DND-41 (cell line): Measurements from ENCODE around the gene ANXA2.

Experiments
- ATAC-seq: fragments of 200-7000 bp; cut with Tn5 transposase; 3 replicates; pipeline ENCODE4 v1.9.1; 2021; ENCODE audit warnings: low read depth; ENCODE audit not compliant: insufficient read depth
- DNase-seq: peaks from one replicate; pipeline ENCODE4 v3.0.0-alpha.2; 2020
- H2AFZ ChIP-seq: 2 replicates; pipeline ENCODE4 v1.6.0; 2012; ENCODE audit warnings: low read depth, low read length
- H3K27ac ChIP-seq: 2 replicates; pipeline ENCODE4 v1.5.1; 2012; ENCODE audit warnings: low read length, inconsistent platforms
- H3K27me3 ChIP-seq: fragments of 200-600 bp; sonication (generic); 2 replicates; pipeline ENCODE4 v1.6.0; 2012; ENCODE audit warnings: low read length, mild to moderate bottlenecking, inconsistent platforms; ENCODE audit not compliant: insufficient read depth, poor library complexity
- H3K36me3 ChIP-seq: 2 replicates; pipeline ENCODE4 v1.5.1; 2012; ENCODE audit warnings: low read length, inconsistent platforms; ENCODE audit not compliant: insufficient read depth
- H3K4me1 ChIP-seq: 2 replicates; pipeline ENCODE4 v1.5.1; 2012; ENCODE audit warnings: mild to moderate bottlenecking, low read length; ENCODE audit not compliant: insufficient read depth
- H3K4me2 ChIP-seq: 2 replicates; pipeline ENCODE4 v1.6.0; 2012; ENCODE audit warnings: mild to moderate bottlenecking, moderate library complexity, low read length, inconsistent platforms; ENCODE audit not compliant: insufficient read depth
- H3K4me3 ChIP-seq, 2 experiments: fragments of 200-600 bp in 1 of 2; shearing (Covaris generic) in 1 of 2; 2 replicates each; pipeline ENCODE4 v1.5.1; 2012 to 2016; ENCODE audit warnings: inconsistent platforms in 2 of 2, low read length in 2 of 2, mild to moderate bottlenecking in 2 of 2, low read depth in 1 of 2, moderate library complexity in 1 of 2
- H3K79me2 ChIP-seq: 2 replicates; pipeline ENCODE4 v1.6.0; 2012; ENCODE audit warnings: low read length, inconsistent platforms; ENCODE audit not compliant: insufficient read depth
- H3K9ac ChIP-seq: 2 replicates; pipeline ENCODE4 v1.6.0; 2012; ENCODE audit warnings: low read depth, mild to moderate bottlenecking, inconsistent platforms, low read length, moderate library complexity
- H3K9me3 ChIP-seq: 2 replicates; pipeline ENCODE4 v1.5.1; 2012; ENCODE audit warnings: low read length, moderate library complexity, mild to moderate bottlenecking, inconsistent platforms; ENCODE audit not compliant: insufficient read depth, severe bottlenecking
- H4K20me1 ChIP-seq: 2 replicates; pipeline ENCODE4 v1.6.0; 2012; ENCODE audit warnings: low read length; ENCODE audit not compliant: insufficient read depth
- EZH2 ChIP-seq: IDR thresholded peaks from 3 replicates; pipeline ENCODE4 v1.6.1; 2012; ENCODE audit warnings: borderline replicate concordance, low read depth, mild to moderate bottlenecking, moderate library complexity, low read length, inconsistent platforms; ENCODE audit not compliant: severe bottlenecking
- TF ChIP-seq, protein P1 (sequence below): IDR thresholded peaks from 2 replicates; pipeline ENCODE4 v1.5.1; 2012; ENCODE audit warnings: borderline replicate concordance, low read length, moderate library complexity, mild to moderate bottlenecking; ENCODE audit not compliant: poor library complexity, severe bottlenecking; ENCODE audit errors: extremely low read depth

The ANXA2 gene

DNA sequence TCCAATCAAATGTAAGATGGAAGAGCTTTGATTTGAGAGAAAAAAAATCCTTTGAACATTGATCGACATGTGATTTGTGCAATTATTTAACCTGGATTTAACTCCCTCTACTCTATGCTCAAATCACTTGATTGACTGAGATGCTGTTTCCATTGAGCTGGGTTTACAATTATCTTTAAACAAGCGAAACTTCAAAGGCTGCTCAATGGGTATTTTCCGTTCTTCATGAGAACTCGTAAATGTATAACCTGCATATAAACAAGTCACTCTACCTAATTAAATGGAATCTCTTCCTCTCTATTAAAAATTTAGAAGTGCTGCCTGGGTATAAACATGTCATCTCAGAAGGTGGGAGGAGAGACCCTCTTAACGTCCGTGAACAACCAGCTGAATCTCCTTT lies 71.9 kb downstream of the ANXA2 start:
- TF ChIP-seq, protein P1, sequence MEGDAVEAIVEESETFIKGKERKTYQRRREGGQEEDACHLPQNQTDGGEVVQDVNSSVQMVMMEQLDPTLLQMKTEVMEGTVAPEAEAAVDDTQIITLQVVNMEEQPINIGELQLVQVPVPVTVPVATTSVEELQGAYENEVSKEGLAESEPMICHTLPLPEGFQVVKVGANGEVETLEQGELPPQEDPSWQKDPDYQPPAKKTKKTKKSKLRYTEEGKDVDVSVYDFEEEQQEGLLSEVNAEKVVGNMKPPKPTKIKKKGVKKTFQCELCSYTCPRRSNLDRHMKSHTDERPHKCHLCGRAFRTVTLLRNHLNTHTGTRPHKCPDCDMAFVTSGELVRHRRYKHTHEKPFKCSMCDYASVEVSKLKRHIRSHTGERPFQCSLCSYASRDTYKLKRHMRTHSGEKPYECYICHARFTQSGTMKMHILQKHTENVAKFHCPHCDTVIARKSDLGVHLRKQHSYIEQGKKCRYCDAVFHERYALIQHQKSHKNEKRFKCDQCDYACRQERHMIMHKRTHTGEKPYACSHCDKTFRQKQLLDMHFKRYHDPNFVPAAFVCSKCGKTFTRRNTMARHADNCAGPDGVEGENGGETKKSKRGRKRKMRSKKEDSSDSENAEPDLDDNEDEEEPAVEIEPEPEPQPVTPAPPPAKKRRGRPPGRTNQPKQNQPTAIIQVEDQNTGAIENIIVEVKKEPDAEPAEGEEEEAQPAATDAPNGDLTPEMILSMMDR, result no peak
- TF ChIP-seq EZH2, result no peak
- H3K79me2 ChIP-seq, result no peaks in the 10 kb centered on the region
- no peaks in the 10 kb centered on the region for H3K36me3 ChIP-seq
- DNase-seq, result no peak
- H3K4me1 ChIP-seq, result no peaks in the 10 kb centered on the region
- H3K4me2 ChIP-seq, result no peak overlapping the region
- H3K27me3 ChIP-seq, result peaks cover 3% of the 10 kb centered on the region
- H2AFZ ChIP-seq, result no peak overlapping the region
- no peak overlapping the region for H3K9ac ChIP-seq
- H4K20me1 ChIP-seq, result no peaks in the 10 kb centered on the region
- no peak overlapping the region for H3K27ac ChIP-seq
- ATAC-seq, result no peak
- no peak overlapping the region for H3K4me3 ChIP-seq
- H3K9me3 ChIP-seq, result no peaks in the 10 kb centered on the region

DNA sequence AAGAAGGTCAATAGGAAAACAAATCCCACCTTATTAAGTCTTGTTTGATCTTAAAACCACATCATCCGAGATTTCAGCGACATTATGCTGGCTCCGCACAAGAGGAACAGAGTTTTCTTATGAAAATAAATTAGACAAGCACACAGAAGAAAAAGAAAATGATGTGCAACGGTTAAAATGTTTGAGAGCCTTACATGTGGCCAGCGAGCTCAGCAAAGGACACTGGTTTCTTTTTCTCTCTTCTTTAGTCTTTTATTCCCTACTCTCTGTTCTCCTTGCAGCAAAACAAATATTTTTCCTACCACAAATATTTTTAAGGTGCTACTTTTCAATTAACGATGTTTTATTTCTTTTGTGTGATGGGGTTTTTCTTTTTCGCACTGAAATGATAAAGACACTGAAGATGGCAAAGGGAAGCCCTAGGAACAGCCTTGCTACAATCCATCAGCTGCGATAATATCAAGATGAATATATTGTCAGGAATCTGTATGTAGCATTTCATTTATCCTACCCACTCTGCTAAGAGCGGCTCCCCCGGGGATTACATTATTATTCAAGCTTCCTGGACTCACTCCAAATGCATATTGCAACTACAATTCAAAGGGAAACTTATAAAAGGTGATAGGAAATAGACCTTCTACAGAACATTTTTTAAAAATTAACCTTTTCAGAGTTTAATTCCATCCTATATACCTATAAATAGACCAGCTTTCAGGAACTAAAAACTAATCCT lies 72.9 kb downstream of the ANXA2 start:
- Histone ChIP-seq H3K36me3 (no peaks in the 10 kb centered on the region), H3K4me3 (no peak overlapping the region), H3K9ac (no peak overlapping the region), H3K27me3 (peaks cover 3% of the 10 kb centered on the region), H3K79me2 (no peaks in the 10 kb centered on the region), H3K4me1 (no peaks in the 10 kb centered on the region), H2AFZ (no peak overlapping the region), H3K4me2 (no peak overlapping the region), H4K20me1 (no peaks in the 10 kb centered on the region), H3K9me3 (no peaks in the 10 kb centered on the region), H3K27ac (no peak overlapping the region)
- TF ChIP-seq, protein P1, result no peak
- no peak for TF ChIP-seq EZH2
- ATAC-seq, result no peak
- DNase-seq, result no peak

DNA sequence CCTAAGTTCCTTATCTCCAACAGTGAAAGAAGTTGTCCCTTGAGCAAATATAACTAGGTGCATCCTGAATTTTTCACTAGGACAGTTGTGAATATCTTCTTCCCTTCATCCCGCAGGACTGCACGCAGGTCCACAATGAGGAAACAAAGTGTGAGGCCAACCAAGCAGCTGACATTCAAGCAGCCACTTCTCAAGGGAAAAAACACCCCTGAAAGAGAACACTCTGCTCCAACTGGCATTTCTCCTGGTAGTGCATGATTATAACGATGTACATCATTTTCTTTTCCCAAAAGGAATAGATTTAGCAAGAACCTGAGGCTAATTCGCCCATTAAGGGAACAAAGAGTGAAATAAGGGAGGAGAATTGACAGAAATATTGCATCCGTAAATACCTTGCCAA lies 74.5 kb downstream of the ANXA2 start:
- Histone ChIP-seq H3K4me1 (no peaks in the 10 kb centered on the region), H3K36me3 (no peaks in the 10 kb centered on the region), H3K9me3 (no peaks in the 10 kb centered on the region), H3K9ac (no peak overlapping the region), H3K4me2 (no peak overlapping the region), H4K20me1 (no peaks in the 10 kb centered on the region), H3K79me2 (no peaks in the 10 kb centered on the region), H3K27me3 (peaks cover 3% of the 10 kb centered on the region), H2AFZ (no peak overlapping the region), H3K27ac (no peak overlapping the region), H3K4me3 (no peak overlapping the region)
- ATAC-seq, result no peak
- TF ChIP-seq, protein P1, result no peak
- TF ChIP-seq EZH2, result no peak
- DNase-seq, result no peak
